ENCODE measurements around the gene LYSMD2.

DNA sequence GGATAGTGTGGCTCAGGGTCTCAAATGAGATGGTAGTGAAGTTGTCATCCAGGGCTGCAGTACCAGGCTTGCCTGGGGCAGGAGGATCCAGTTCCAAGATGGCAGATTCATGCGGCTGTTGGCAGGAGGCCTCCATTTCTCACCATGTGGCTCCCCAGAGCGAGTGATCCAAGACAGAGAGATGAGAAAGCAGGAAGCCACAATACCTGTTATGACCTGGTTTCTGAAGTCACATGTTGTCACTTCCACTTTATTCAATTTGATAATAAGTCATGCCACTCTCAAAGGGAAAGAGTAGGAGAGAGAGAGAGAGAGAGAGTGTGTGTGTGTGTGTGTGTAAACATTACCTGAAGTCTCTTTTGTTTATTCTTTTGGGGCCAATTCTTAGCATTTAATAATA is 44.1 kb upstream of the LYSMD2 start:
- TF ChIP-seq CTCF (IDR thresholded peaks at IDR 0.05) (no peak), POLR2A (IDR thresholded peaks at IDR 0.05) (no peak)

Measured in thyroid gland (tissue), 4 donors.